PFSK-1 (cell line): ENCODE results near the gene SMNDC1.

Experiments
- POLR2AphosphoS5 ChIP-seq: IDR thresholded peaks from 2 replicates; pipeline ENCODE4 v1.6.1; 2012; ENCODE audit warnings: low read depth, mild to moderate bottlenecking, control low read depth, low read length, moderate library complexity
- TAF1 ChIP-seq: IDR thresholded peaks from 2 replicates; pipeline ENCODE4 v1.6.1; 2012; ENCODE audit warnings: low read length, control low read depth, borderline replicate concordance; ENCODE audit not compliant: insufficient read depth

DNA sequence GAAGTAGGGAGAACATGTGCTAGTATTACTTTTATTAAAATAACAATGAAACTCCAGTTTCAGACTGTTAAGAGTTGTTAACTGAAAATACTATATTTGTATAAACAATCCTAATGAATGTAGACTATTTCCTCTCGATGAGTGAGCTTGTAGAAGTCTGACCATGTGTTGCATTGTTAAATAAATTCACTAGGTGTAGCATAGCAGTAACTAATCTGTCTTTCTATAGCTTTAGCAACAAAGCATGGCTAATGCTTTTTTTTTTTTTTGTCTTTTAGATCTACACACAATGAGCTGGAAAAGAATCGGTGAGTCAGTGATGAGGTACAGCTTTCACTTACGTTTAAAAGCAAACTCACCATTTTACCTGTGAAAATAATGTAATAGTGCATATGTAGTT, 60.2 kb downstream of the SMNDC1 start:
- TF ChIP-seq TAF1: no peak
- no peak for TF ChIP-seq POLR2AphosphoS5
